Heart right ventricle (tissue), 16 donors: ENCODE measurements around the gene ATP2A1. TPM values are rescaled to one million over a fixed set of nuclear protein-coding genes. Genes with fewer than 3 reads are reported as not detected.
"Not testable (repeated sequence)": the region's sequence is repeated elsewhere in the genome, so short reads cannot be mapped to it uniquely, and the experiment has no call there.

Experiments used
- ATAC-seq, 8 donors: fragments of 200-7000 bp; cut with Tn5 transposase; one replicate each; pipeline ENCODE4 v1.9.1; 2020; ENCODE audit warnings: mild to moderate bottlenecking in 8 of 8, moderate library complexity in 8 of 8, moderate number of reproducible peaks in 1 of 8
- DNase-seq, 2 donors: peaks; one replicate each; pipeline ENCODE4 v3.0.0-alpha.2; 2020
- H3K27ac ChIP-seq, 10 donors: fragments of 200-600 bp; sonication (generic) in 2 of 10; one replicate each; pipeline versions ENCODE4 v1.5.0 to v1.8.0; 2020 to 2022; ENCODE audit warnings: mild to moderate bottlenecking in 3 of 10
- H3K27me3 ChIP-seq, 7 donors: fragments of 200-600 bp; one replicate each; pipeline ENCODE4 v1.8.0; 2021 to 2022; ENCODE audit warnings: mild to moderate bottlenecking in 2 of 7
- H3K36me3 ChIP-seq, 9 donors: fragments of 200-600 bp; sonication (generic) in 1 of 9; one replicate each; pipeline versions ENCODE4 v1.5.0 to v1.8.0; 2020 to 2022; ENCODE audit warnings: mild to moderate bottlenecking in 2 of 9
- H3K4me1 ChIP-seq, 9 donors: fragments of 200-600 bp; sonication (generic) in 1 of 9; one replicate each; pipeline versions ENCODE4 v1.5.0 to v1.8.0; 2020 to 2022; ENCODE audit warnings: mild to moderate bottlenecking in 4 of 9
- H3K4me3 ChIP-seq, 10 donors: fragments of 200-600 bp; sonication (generic) in 2 of 10; one replicate each; pipeline versions ENCODE4 v1.5.0 to v1.8.0; 2020 to 2022; ENCODE audit warnings: mild to moderate bottlenecking in 7 of 10, moderate library complexity in 2 of 10
- H3K9me3 ChIP-seq, 11 donors: fragments of 200-600 bp in 10 of 11; sonication (generic) in 2 of 11; one replicate each; pipeline versions ENCODE4 v1.5.0 to v1.8.0; 2013 to 2022; ENCODE audit warnings: mild to moderate bottlenecking in 2 of 11, control low read depth in 1 of 11, moderate library complexity in 1 of 11
- CTCF ChIP-seq, 9 donors: fragments of 200-600 bp; sonication (generic) in 2 of 9; IDR thresholded peaks; one replicate each; pipeline versions ENCODE4 v1.5.0 to v1.8.0; 2021 to 2022; ENCODE audit warnings: antibody characterized with exemption in 9 of 9, mild to moderate bottlenecking in 5 of 9, moderate library complexity in 1 of 9
- WGBS, 2 donors: extraction: QIAGEN DNeasy Blood & Tissue Kit; methylation state at CpG; one replicate each; pipeline ENCODE4 v1.1.7; 2013; ENCODE audit warnings: inconsistent platforms in 1 of 2; 5-methylcytosine and 5-hydroxymethylcytosine counted together
- intact Hi-C, 10 donors: fragments of 100-400 bp; cut with DNase I; formaldehyde crosslinking; loops; one replicate each; pipeline versions ENCODE4 v1.11.1 to v1.14.2; 2022
- polyA plus RNA-seq, 2 donors: library from polyadenylated mRNA; stranded (reverse); fragments of 200-250 nt; gene quantifications; one replicate each; pipeline ENCODE4 v1.2.3, GENCODE V29; 2013
- total RNA-seq, 10 donors: library from RNA; stranded (reverse); fragmentation: NEBNext Ultra II Directional in 3 of 10; extraction: Animal tissue kit (Norgen Biotek cat#: 25700) in 3 of 10; gene quantifications; one replicate each; pipeline versions ENCODE4 v1.2.1 to v1.2.4, GENCODE V29; 2021 to 2023
- donor health status: Arrhythmogenic right ventricular cardiomyopathy.
- donor health status: ischemic (EF 13 %, LVEDD 7.1; RV severe dilation, severe dysfunction).
- donor health status: healthy with polysubstance abuse.
- donor health status: DM: no; HTN: yes; CAD: no.
- donor health status: DM: no; HTN: no; CAD: no.
- donor health status: ischemic (EF 25% LVEDD 6.9; RV normal size, moderate dysfunction).
- donor health status: ischemic (EF 25% LVEDD 5.7; RV mildly dilated, moderate dysfunction).
- donor health status: healthy.
- donor health status: DM: yes; HTN: yes; CAD: no.
- donor health status: Ischemic cardiomyopathy.
- donor health status: ischemic (EF 35%, LVEDD 5.7; RV mildly dilated, moderate dysfunction).
- donor health status: nonischemic (EF 11% LVEDD 7.7; RV severe dilation, severe dysfunction).
- donor health status: DM: yes; HTN: yes; CAD: no.
- donor health status: PGD.
- donor health status: ischemic (EF 29% LVEDD 5.4; RV normal size, mild dysfunction).
- donor health status: nonischemic (EF 23%, LVEDD 6.1; RV moderate dilation, normal function).

The ATP2A1 gene
- total and polyA plus RNA-seq, 12 donors = 0.13 to 1.0 (median 0.23) TPM

GRCh38 chr16:28936784-28937155 is 58.5 kb downstream of the ATP2A1 start:
- no peak overlapping the region for H3K27ac ChIP-seq
- peaks cover 0 to 2% (median 0%) of the 10 kb centered on the region in 7 donors for H3K27me3 ChIP-seq
- H3K4me3 ChIP-seq = peak overlapping the region in 5 of 10 donors; percentile 12 to 41 (median 32)
- H3K36me3 ChIP-seq = no peaks in the 10 kb centered on the region
- no peaks in the 10 kb centered on the region for H3K9me3 ChIP-seq
- 64 to 69% methylated on average over 26 of the region's 26 CpGs for WGBS, 2 donors
- no peak for DNase-seq
- peaks cover 0 to 10% (median 4%) of the 10 kb centered on the region in 9 donors for H3K4me1 ChIP-seq
- intact Hi-C loops = loop anchor here in 1 of 10 donors (10.0 kb wide), 1 partner anchor 112 kb away; the partner anchor contains the start of gene ATXN2L
- peak in 1 of 8 donors; percentile 3 for ATAC-seq
- no peak for TF ChIP-seq CTCF (IDR thresholded peaks at IDR 0.05)

GRCh38 chr16:28937222-28937876 is 59.1 kb downstream of the ATP2A1 start:
- intact Hi-C loops = loop anchor here in 1 of 10 donors (10.0 kb wide), 1 partner anchor 113 kb away; the partner anchor contains the start of gene ATXN2L
- Histone ChIP-seq H3K9me3 (no peaks in the 10 kb centered on the region), H3K36me3 (no peaks in the 10 kb centered on the region), H3K4me3 (no peak overlapping the region), H3K4me1 (peaks cover 0 to 10% (median 4%) of the 10 kb centered on the region in 9 donors), H3K27ac (no peak overlapping the region), H3K27me3 (peaks cover 0 to 2% (median 0%) of the 10 kb centered on the region in 7 donors)
- ATAC-seq (peak in 1 of 8 donors; percentile 31), DNase-seq (no peak)
- WGBS, 2 donors = 70 to 81% methylated on average over 14 of the region's 14 CpGs
- no peak for TF ChIP-seq CTCF (IDR thresholded peaks at IDR 0.05)

GRCh38 chr16:28938721-28939120 is 60.4 kb downstream of the ATP2A1 start:
- H3K9me3 ChIP-seq = no peaks in the 10 kb centered on the region
- H3K4me1 ChIP-seq = peaks cover 0 to 10% (median 4%) of the 10 kb centered on the region in 9 donors
- DNase-seq = no peak
- TF ChIP-seq CTCF (IDR thresholded peaks at IDR 0.05) = no peak
- H3K27me3 ChIP-seq = peaks cover 0 to 2% (median 0%) of the 10 kb centered on the region in 7 donors
- no peak overlapping the region for H3K4me3 ChIP-seq
- ATAC-seq = no peak
- no peak overlapping the region for H3K27ac ChIP-seq
- H3K36me3 ChIP-seq = no peaks in the 10 kb centered on the region
- 80 to 81% methylated on average over 7 of the region's 7 CpGs for WGBS, 2 donors
- intact Hi-C loops = loop anchor here in 1 of 10 donors (10.0 kb wide), 1 partner anchor 114 kb away; the partner anchor contains the start of gene ATXN2L

GRCh38 chr16:28939825-28940224 is 61.5 kb downstream of the ATP2A1 start:
- not testable (repeated sequence) for H3K36me3 ChIP-seq, DNase-seq, ATAC-seq, H3K9me3 ChIP-seq, H3K27me3 ChIP-seq, H3K4me3 ChIP-seq, H3K27ac ChIP-seq
- WGBS, 2 donors = 90 to 94% methylated on average over 7 of the region's 7 CpGs
- H3K4me1 ChIP-seq = peaks cover 0 to 10% (median 4%) of the 10 kb centered on the region in 9 donors
- intact Hi-C loops = loop anchor here in 7 of 10 donors (2.0 to 10.0 kb wide), 9 partner anchors 23 to 388 kb away; partner anchors contain the start of genes ATP2A1 (in 3 of the 7), ATXN2L (in 2 of the 7) and SGF29 (in 2 of the 7)

GRCh38 chr16:28943281-28943680 is 65.0 kb downstream of the ATP2A1 start:
- peaks cover 2 to 12% (median 10%) of the 10 kb centered on the region in 9 donors for H3K4me1 ChIP-seq
- intact Hi-C loops = loop anchor here in 5 of 10 donors (5.0 to 10.0 kb wide), 7 partner anchors 61 to 391 kb away; partner anchors contain the start of genes ATP2A1 (in 3 of the 5), SGF29 (in 2 of the 5) and ATXN2L (in 1 of the 5)
- ATAC-seq (no peak), DNase-seq (no peak)
- H3K27me3 ChIP-seq = no peaks in the 10 kb centered on the region
- H3K9me3 ChIP-seq = no peaks in the 10 kb centered on the region
- H3K4me3 ChIP-seq = no peak overlapping the region
- no peak for TF ChIP-seq CTCF (IDR thresholded peaks at IDR 0.05)
- H3K27ac ChIP-seq = no peak overlapping the region
- H3K36me3 ChIP-seq = no peaks in the 10 kb centered on the region
